Activated T-cell treated with anti-CD3 and anti-CD28 coated beads, Interleukin-2, amount 50 U/mL, for 72 hours (primary cell): ENCODE data around the gene SYNE1. TPM values are rescaled to one million over a fixed set of nuclear protein-coding genes. Genes with fewer than 3 reads are reported as not detected.

ENCODE experiments used
- ATAC-seq, 2 donors: fragments of 150-1000 bp; cut with Tn5 transposase; replicated peaks in 1 of 2; 2 replicates each; pipeline ENCODE4 v1.10.0; 2021; ENCODE audit warnings: moderate library complexity in 2 of 2, mild to moderate bottlenecking in 1 of 2
- DNase-seq, 2 donors: peaks; one replicate each; pipeline ENCODE4 v3.0.0; 2021 to 2022; ENCODE audit warnings: mixed read lengths in 1 of 2
- H3K27ac Mint-ChIP-seq: one replicate; pipeline ENCODE4 v1.8.0; 2022; ENCODE audit warnings: mild to moderate bottlenecking, moderate library complexity, mixed read lengths
- H3K27me3 Mint-ChIP-seq: one replicate; pipeline ENCODE4 v1.8.0; 2022; ENCODE audit warnings: low read depth, mixed read lengths
- H3K36me3 Mint-ChIP-seq, 2 donors: one replicate each; pipeline ENCODE4 v1.8.0; 2022; ENCODE audit warnings: mixed read lengths in 2 of 2, mild to moderate bottlenecking in 1 of 2; ENCODE audit not compliant: insufficient read depth in 2 of 2
- H3K4me1 Mint-ChIP-seq: one replicate; pipeline ENCODE4 v1.8.0; 2022; ENCODE audit warnings: low read depth, mixed read lengths
- H3K4me3 Mint-ChIP-seq, 2 donors: one replicate each; pipeline ENCODE4 v1.8.0; 2022; ENCODE audit warnings: mild to moderate bottlenecking in 2 of 2, mixed read lengths in 2 of 2, moderate library complexity in 2 of 2
- H3K9me3 Mint-ChIP-seq, 2 donors: one replicate each; pipeline ENCODE4 v1.8.0; 2022; ENCODE audit warnings: mixed read lengths in 2 of 2
- total RNA-seq, 2 donors: library from RNA; stranded (reverse); gene quantifications; one replicate each; pipeline ENCODE4 v1.2.3, GENCODE V29; 2022

Gene SYNE1
- total RNA-seq, 2 donors from 2014 or later, result 34.5 to 38.9 TPM

DNA sequence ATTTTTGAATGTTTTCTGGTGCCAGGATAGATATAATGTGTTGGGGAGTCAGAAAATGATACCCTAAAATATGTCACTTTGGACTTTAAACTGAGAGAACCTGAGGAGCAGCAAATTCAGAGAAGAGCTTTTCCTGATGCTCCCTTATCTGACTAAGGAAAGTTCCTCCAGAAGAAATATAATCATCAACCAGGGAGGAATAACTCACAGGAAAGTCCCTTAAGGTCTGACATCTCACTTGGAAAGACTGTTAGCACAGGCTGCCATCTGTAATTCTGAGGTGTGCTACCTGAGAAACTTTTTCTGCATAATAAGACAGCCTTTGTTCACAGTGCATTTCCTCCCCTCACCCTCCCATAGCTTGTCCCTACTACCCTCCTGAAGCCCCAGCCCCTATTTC, 218.6 kb downstream of the SYNE1 start:
- Mint-ChIP-seq H3K27me3 (peaks cover 18% of the 10 kb centered on the region), H3K36me3 (no peaks in the 10 kb centered on the region), H3K4me3 (no peak overlapping the region), H3K27ac (no peak overlapping the region), H3K4me1 (no peaks in the 10 kb centered on the region), H3K9me3 (no peaks in the 10 kb centered on the region)
- no peak for DNase-seq
- ATAC-seq, result no peak

DNA sequence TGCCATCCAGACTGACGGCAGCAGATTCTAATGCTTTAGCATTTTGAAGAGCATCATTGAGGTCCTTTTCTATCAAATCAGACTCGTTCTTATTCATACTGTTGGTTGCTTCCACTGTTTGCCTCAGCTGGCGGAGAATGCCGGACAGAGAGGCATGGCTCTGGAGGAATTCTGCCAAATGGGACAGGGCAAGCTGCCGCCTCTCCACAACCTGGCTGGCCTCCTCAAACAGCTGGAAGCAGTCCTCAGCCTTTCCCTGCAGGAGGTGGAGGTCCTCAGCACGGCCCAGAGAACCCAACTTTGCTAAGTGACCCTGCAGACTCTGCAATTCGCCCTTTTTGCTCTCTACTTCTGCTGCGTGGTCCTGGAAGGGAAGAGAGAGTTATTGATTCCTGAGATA, 220.5 kb downstream of the SYNE1 start:
- Mint-ChIP-seq H3K27ac (no peak overlapping the region), H3K4me1 (no peaks in the 10 kb centered on the region), H3K9me3 (no peaks in the 10 kb centered on the region), H3K27me3 (peaks cover 10% of the 10 kb centered on the region), H3K36me3 (no peaks in the 10 kb centered on the region), H3K4me3 (no peak overlapping the region)
- DNase-seq, result no peak
- ATAC-seq, result no peak

DNA sequence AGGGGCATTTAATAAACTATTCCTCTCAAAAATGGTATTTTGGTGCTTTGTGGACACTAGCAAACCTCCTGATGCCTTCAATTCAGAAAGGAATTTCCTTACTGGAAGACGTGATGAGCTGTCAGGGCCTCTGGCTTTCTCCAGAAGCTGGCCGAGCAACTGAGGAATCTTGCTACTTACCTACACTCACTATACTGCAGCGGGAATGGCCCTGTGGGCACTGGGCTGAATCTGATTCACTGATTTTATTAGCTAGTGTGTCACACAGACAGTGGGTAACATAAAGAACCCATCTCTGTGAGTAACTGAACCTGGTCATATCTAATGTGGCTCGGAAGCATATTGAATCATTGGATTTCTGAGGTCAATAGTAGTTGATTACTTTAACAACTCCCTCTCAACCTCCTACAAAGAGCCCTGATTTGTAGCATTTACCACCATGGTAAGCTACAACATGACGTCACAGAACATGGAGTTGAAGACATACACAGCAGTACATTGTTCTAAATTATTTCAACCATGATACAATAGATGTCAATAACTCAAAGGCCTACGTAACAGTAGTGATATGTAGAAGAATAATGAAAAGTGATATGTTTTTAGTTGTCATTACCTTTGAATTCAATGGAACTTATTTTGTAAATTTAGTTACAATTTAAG, 232.1 kb downstream of the SYNE1 start:
- H3K4me3 Mint-ChIP-seq, result no peak overlapping the region
- no peaks in the 10 kb centered on the region for H3K4me1 Mint-ChIP-seq
- H3K36me3 Mint-ChIP-seq, result no peaks in the 10 kb centered on the region
- H3K9me3 Mint-ChIP-seq, result no peaks in the 10 kb centered on the region
- ATAC-seq, result no peak
- H3K27ac Mint-ChIP-seq, result no peak overlapping the region
- DNase-seq, result no peak
- no peaks in the 10 kb centered on the region for H3K27me3 Mint-ChIP-seq

DNA sequence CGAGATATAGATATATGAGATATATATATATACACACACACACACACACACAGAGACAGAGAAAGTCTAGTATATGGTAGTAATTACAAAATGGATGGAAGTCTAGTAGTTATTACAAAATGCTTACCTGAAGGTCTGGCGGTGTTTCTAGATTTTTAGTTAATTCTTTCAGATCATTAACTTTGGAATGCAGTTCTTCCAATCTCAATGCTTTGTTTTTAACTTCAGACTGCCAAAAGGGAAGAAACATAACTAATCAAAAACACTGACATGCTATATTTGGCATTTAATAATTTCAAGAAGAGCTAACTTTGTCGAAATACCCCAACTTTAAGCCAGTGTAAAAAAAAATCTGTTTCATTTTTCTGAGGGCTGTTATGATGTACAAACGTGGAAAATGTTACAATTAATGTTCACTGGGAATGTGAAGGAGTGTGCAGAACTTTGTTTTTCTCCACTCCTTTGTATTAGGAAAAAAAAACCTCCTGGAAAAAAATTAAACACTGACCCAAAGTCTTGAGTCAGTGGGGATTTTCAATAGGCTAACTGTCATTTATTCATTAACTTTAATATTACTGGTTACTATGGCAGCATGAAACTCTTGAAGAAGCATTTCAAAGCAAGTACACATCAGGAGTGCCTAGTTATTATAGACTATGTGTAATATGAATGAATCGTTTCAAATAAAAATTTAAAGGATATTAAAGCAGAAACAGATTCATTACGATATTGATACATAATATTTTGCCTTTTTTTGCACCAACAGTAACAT, 232.9 kb downstream of the SYNE1 start:
- Mint-ChIP-seq H3K4me1 (no peaks in the 10 kb centered on the region), H3K9me3 (no peaks in the 10 kb centered on the region), H3K27ac (no peak overlapping the region), H3K4me3 (no peak overlapping the region), H3K36me3 (no peaks in the 10 kb centered on the region), H3K27me3 (no peaks in the 10 kb centered on the region)
- ATAC-seq (no peak), DNase-seq (no peak)

DNA sequence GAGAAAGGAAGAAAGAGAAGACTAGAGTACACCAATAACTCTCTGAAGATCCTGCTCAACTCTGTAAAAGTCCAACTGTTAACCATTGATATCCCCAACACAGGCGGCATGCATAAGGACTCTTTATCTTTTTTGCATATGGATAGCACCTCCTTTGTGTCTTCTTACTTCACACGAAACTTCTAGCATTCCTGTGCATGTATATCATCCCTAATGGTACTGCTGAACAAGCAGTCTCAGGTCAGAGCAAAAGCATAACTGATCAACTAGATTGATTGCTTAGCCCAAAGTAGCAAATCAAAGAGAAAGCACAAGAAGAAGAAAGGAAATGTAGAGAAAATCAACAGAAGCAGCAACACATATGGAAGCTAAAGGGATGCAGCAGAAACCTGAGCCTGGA, 234.4 kb downstream of the SYNE1 start:
- no peak overlapping the region for H3K4me3 Mint-ChIP-seq
- H3K9me3 Mint-ChIP-seq, result no peaks in the 10 kb centered on the region
- H3K27me3 Mint-ChIP-seq, result no peaks in the 10 kb centered on the region
- H3K36me3 Mint-ChIP-seq, result no peaks in the 10 kb centered on the region
- H3K4me1 Mint-ChIP-seq, result no peaks in the 10 kb centered on the region
- DNase-seq (no peak), ATAC-seq (no peak)
- H3K27ac Mint-ChIP-seq, result no peak overlapping the region

DNA sequence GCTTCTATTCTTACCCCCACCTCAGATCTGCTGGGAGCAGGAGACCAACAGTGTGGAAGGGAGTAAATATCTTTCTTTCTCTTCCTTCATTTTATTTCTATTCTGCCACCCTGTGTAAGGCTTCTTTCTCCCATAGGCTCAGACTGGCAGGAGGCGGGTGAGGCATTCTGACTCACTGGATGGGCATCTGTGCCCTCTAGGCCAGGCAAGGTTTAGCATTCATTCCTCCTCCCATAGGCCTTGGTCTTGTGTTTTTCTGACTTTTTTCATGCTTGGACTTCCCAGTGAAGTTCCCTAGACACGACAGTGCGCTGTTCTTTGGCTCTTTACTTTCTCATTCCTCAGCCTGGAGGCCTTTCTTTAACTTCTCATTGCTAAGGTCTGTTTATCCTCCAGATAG, 235.2 kb downstream of the SYNE1 start:
- H3K27me3 Mint-ChIP-seq, result no peaks in the 10 kb centered on the region
- ATAC-seq, result no peak
- no peaks in the 10 kb centered on the region for H3K9me3 Mint-ChIP-seq
- H3K4me3 Mint-ChIP-seq, result no peak overlapping the region
- no peak overlapping the region for H3K27ac Mint-ChIP-seq
- no peak for DNase-seq
- no peaks in the 10 kb centered on the region for H3K4me1 Mint-ChIP-seq
- H3K36me3 Mint-ChIP-seq, result no peaks in the 10 kb centered on the region

DNA sequence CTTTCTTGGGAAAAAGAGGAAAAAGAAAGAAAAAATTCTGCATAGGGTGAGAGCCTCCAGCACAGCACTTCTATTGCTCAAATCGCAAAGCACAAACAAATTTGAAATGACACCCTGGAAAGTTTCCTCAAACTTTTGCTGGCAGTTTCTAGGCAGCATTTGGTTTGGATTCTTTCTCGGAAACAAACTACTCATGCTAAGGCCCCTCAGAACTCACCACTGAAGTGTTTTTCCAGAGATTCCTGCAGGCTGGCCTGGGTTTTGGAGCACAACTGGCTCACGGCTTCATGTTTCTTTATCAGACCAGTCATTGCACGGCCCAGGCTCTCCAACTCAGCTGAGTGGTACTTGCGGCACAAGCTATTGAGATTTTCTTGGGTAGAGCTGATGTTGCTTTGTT, 237.8 kb downstream of the SYNE1 start:
- H3K36me3 Mint-ChIP-seq, result no peaks in the 10 kb centered on the region
- no peak for DNase-seq
- no peaks in the 10 kb centered on the region for H3K4me1 Mint-ChIP-seq
- no peaks in the 10 kb centered on the region for H3K9me3 Mint-ChIP-seq
- H3K4me3 Mint-ChIP-seq, result no peak overlapping the region
- peaks cover 8% of the 10 kb centered on the region for H3K27me3 Mint-ChIP-seq
- no peak overlapping the region for H3K27ac Mint-ChIP-seq
- ATAC-seq, result no peak

DNA sequence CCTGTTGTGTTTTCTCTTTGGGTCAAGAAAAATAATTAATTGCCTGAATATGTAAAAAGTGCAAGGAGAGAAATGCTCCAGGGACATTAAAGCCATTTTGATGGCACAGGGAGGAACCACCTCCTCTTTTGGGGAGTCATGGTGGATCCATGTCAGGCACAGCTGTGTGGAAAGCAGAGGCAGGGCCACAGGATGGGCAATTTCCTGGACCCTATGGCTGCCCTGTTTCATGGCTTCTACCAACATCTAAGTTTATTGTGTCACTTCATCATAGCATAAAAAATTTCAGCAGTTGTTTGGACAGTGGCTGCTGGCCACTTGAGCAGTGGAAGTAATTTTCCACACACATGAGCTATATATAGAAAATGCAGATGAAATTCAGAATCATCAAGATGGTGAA, 238.2 kb downstream of the SYNE1 start:
- Mint-ChIP-seq H3K4me3 (no peak overlapping the region), H3K36me3 (no peaks in the 10 kb centered on the region), H3K9me3 (no peaks in the 10 kb centered on the region), H3K27me3 (peaks cover 12% of the 10 kb centered on the region), H3K27ac (no peak overlapping the region), H3K4me1 (no peaks in the 10 kb centered on the region)
- DNase-seq, result no peak
- no peak for ATAC-seq

DNA sequence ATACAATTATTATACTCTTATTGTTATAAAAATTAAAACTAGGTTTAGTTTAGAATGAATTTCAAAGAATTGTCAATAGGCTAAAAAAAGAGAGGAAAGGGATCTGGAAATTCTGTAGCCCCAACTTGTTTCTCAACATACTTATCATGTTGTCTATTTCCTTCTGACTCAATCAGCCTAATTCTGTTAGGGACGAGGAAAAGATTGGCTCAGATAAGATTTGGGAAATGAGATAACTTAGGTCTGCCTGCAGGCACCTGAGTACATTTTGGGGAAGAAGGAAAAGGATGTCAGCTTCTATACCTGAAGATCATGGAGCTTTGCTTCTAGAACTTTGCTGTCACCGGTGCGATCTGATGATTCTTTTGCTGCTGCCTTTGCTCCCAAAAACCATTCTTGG, 238.8 kb downstream of the SYNE1 start:
- no peak overlapping the region for H3K27ac Mint-ChIP-seq
- no peak overlapping the region for H3K4me3 Mint-ChIP-seq

DNA sequence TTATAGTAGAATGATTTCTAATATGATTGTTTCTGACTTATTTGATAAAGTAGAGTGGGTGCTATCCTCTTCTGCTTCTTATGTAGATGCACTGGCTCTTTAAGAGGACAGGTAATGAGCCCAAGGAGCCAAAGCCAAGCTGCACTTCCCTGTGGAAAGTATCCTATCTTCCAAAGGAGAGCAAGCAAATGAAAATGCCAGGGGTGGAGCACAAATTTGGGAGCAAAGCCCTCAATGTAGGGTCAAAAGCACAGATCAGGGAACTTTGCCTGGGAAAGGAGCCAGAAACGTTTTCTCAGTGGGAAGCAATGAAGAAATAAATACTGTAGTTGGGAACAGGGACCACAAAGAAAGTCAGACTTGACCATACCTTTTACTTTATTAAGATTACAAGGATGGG, 242.9 kb downstream of the SYNE1 start:
- DNase-seq (no peak), ATAC-seq (no peak)
- H3K27me3 Mint-ChIP-seq, result peaks cover 14% of the 10 kb centered on the region
- H3K36me3 Mint-ChIP-seq, result no peaks in the 10 kb centered on the region
- no peak overlapping the region for H3K4me3 Mint-ChIP-seq
- no peaks in the 10 kb centered on the region for H3K4me1 Mint-ChIP-seq
- no peaks in the 10 kb centered on the region for H3K9me3 Mint-ChIP-seq
- no peak overlapping the region for H3K27ac Mint-ChIP-seq

More for the DNA sequence above, 238.8 kb downstream of the SYNE1 start:
- H3K4me1 Mint-ChIP-seq, result no peaks in the 10 kb centered on the region
- peaks cover 14% of the 10 kb centered on the region for H3K27me3 Mint-ChIP-seq
- ATAC-seq (no peak), DNase-seq (no peak)
- no peaks in the 10 kb centered on the region for H3K36me3 Mint-ChIP-seq
- H3K9me3 Mint-ChIP-seq, result no peaks in the 10 kb centered on the region

DNA sequence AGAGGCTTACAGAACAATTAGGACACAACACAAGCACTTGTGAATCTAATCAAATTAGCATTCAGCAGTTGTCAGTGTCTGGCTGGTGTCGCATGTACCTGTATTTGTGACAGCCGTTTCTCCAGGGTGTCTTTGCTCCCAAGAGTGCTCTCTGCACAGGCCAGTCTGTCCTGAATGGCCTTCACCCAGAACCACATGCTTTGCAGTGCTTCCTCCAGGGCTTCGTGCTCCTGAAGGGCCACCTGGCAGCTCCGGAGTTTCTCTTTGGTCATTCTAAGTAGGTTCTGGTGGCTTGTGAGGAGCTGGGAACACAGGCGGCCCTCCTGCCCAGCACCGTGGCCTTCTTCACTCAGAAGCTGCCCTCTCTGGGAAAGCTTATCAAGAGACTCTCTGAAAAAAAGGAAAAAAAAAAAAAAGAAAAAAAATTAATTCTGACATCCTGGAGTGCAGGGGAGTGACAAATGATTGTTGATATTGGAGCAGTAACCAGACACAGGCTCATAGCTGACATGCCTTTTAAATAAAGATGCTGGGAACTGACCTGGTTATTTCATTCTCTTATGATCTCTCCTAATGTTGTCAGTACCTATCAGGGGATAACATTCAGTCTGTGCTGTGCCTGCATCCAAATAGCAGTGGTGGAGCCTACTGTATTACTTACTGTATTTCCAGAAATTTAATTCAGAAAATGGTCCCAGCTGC, 245.8 kb downstream of the SYNE1 start:
- Mint-ChIP-seq H3K36me3 (no peaks in the 10 kb centered on the region), H3K9me3 (no peaks in the 10 kb centered on the region), H3K27ac (no peak overlapping the region), H3K4me1 (no peaks in the 10 kb centered on the region), H3K27me3 (peaks cover 22% of the 10 kb centered on the region), H3K4me3 (no peak overlapping the region)
- ATAC-seq, result no peak
- no peak for DNase-seq

DNA sequence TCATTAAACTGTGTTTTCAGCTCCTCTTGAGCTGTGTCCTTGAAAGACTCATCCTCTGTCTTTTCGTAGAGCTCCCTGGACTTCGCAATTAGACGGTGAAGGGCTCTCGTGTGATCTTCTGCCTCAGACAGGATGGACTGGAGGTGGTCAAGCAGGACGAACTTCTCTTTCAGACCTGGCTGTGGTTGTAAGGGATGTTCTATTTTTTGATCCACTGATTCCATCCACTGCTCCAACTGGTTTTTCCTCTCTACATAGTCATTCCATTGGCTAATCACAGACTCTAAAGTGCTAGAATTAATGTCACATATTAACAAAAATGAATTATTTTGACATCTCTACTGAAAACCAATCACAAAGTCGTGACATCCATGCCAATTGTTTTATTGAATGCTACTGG, 250.1 kb downstream of the SYNE1 start:
- H3K4me3 Mint-ChIP-seq, result no peak overlapping the region
- ATAC-seq (no peak), DNase-seq (no peak)
- no peaks in the 10 kb centered on the region for H3K4me1 Mint-ChIP-seq
- H3K27me3 Mint-ChIP-seq, result peaks cover 25% of the 10 kb centered on the region
- no peaks in the 10 kb centered on the region for H3K36me3 Mint-ChIP-seq
- no peak overlapping the region for H3K27ac Mint-ChIP-seq
- H3K9me3 Mint-ChIP-seq, result no peaks in the 10 kb centered on the region

DNA sequence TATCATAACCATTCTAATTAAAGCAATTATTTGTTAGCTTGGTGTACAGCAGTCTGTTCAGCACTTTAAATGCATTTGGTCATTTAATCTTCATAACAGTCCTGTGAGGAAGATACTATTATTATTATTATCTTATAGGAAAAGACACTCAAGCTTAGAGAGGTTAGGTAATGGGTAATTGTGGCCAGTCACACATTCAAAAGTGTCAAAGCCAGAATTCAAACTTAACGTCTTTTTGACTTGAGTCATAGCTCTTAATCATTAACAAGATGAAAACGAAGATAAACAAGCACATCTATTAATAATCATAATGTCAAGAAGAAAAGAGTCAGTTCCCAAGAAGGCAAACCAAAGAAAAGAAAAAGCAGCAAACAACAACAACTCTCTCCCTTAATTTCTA, 251.0 kb downstream of the SYNE1 start:
- Mint-ChIP-seq H3K4me1 (no peaks in the 10 kb centered on the region), H3K27ac (no peak overlapping the region), H3K36me3 (no peaks in the 10 kb centered on the region), H3K4me3 (no peak overlapping the region), H3K9me3 (no peaks in the 10 kb centered on the region), H3K27me3 (peaks cover 25% of the 10 kb centered on the region)
- DNase-seq (no peak), ATAC-seq (no peak)
